Peyer's patch (tissue), 4 donors: ENCODE results near the gene FANCE.

Experiments
- POLR2A ChIP-seq, 2 donors: fragments of 450-650 bp; IDR thresholded peaks; one replicate each; pipeline ENCODE4 v1.5.1; 2017; ENCODE audit warnings: antibody characterized with exemption in 2 of 2, mild to moderate bottlenecking in 2 of 2, moderate library complexity in 2 of 2
- TF ChIP-seq, protein P1 (sequence below), 6 experiments: fragments of 450-650 bp in 4 of 6; fragments of 200-600 bp in 2 of 6; sonication (generic) in 1 of 6; IDR thresholded peaks; one replicate each; pipeline ENCODE4 v1.5.1; 2017 to 2019; ENCODE audit warnings: antibody characterized with exemption in 6 of 6, mild to moderate bottlenecking in 3 of 6, moderate library complexity in 1 of 6

DNA sequence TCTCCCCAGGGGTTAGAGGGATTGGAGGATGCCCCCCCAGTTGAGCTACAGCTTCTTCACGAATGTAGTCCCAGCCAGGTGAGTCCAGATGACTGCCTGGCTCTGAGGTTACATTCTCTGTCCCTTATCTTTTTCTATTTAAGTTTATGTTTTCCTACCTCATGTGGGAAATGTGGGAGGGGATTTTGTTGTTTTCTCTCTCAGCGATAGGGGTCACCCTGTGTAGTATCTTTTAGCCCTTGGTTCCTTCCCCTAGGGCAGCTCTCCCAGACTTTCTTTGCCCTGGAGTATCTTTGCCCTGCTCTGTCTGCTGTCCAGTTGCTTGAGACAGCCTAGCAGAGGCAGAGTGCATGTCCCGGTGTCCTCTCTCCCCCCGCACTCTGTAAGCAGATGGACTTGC lies 5.8 kb downstream of the FANCE start:
- TF ChIP-seq, protein P1, sequence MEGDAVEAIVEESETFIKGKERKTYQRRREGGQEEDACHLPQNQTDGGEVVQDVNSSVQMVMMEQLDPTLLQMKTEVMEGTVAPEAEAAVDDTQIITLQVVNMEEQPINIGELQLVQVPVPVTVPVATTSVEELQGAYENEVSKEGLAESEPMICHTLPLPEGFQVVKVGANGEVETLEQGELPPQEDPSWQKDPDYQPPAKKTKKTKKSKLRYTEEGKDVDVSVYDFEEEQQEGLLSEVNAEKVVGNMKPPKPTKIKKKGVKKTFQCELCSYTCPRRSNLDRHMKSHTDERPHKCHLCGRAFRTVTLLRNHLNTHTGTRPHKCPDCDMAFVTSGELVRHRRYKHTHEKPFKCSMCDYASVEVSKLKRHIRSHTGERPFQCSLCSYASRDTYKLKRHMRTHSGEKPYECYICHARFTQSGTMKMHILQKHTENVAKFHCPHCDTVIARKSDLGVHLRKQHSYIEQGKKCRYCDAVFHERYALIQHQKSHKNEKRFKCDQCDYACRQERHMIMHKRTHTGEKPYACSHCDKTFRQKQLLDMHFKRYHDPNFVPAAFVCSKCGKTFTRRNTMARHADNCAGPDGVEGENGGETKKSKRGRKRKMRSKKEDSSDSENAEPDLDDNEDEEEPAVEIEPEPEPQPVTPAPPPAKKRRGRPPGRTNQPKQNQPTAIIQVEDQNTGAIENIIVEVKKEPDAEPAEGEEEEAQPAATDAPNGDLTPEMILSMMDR (IDR thresholded peaks at IDR 0.05) = no peak
- no peak for TF ChIP-seq POLR2A (IDR thresholded peaks at IDR 0.05)
